ENCODE results near the gene HCFC1.

GRCh38 chrX:154016366-154017076, 44.9 kb upstream of the HCFC1 start:
- no peak for TF ChIP-seq CTCF (IDR thresholded peaks at IDR 0.05)
- no peak for TF ChIP-seq POLR2A (IDR thresholded peaks at IDR 0.05)

Measured in testis (tissue), 2 donors.